Uterus (tissue), 4 donors: ENCODE data around the gene TMEM86A. TPM values are rescaled to one million over a fixed set of nuclear protein-coding genes. Genes with fewer than 3 reads are reported as not detected.
"Not testable (repeated sequence)": the region's sequence is repeated elsewhere in the genome, so short reads cannot be mapped to it uniquely, and the experiment has no call there.

ENCODE experiments used
- DNase-seq, 2 donors: peaks; one replicate each; pipeline ENCODE4 v3.0.0-alpha.2; 2019 to 2020
- H3K27ac ChIP-seq, 2 donors: fragments of 200-600 bp; sonication (generic); 1 replicate in 1 of 2; 2 replicates in 1 of 2; pipeline ENCODE4 v1.5.1; 2016 to 2018
- H3K27me3 ChIP-seq, 2 donors: fragments of 200-600 bp; sonication (generic); one replicate each; pipeline ENCODE4 v1.5.1; 2018 to 2019; ENCODE audit warnings: control low read depth in 1 of 2
- H3K36me3 ChIP-seq, 2 donors: fragments of 200-600 bp; sonication (generic); one replicate each; pipeline ENCODE4 v1.5.1; 2019; ENCODE audit warnings: control low read depth in 1 of 2
- H3K4me1 ChIP-seq, 2 donors: fragments of 200-600 bp; sonication (generic); one replicate each; pipeline ENCODE4 v1.5.1; 2018 to 2019; ENCODE audit warnings: control low read depth in 1 of 2
- H3K4me3 ChIP-seq, 2 donors: fragments of 200-600 bp; sonication (generic); 1 replicate in 1 of 2; 2 replicates in 1 of 2; pipeline ENCODE4 v1.5.1; 2018 to 2019; ENCODE audit warnings: mild to moderate bottlenecking in 1 of 2
- H3K9me3 ChIP-seq, 2 donors: fragments of 200-600 bp; sonication (generic); one replicate each; pipeline ENCODE4 v1.5.1; 2019; ENCODE audit warnings: control low read depth in 1 of 2
- POLR2A ChIP-seq, 2 donors: fragments of 450-650 bp; IDR thresholded peaks; one replicate each; pipeline ENCODE4 v1.6.1; 2016; ENCODE audit warnings: antibody characterized with exemption in 2 of 2, mild to moderate bottlenecking in 1 of 2, moderate library complexity in 1 of 2
- intact Hi-C: fragments of 100-400 bp; cut with DNase I; formaldehyde crosslinking; loops from one replicate; pipeline ENCODE4 v1.15.1; 2023; ENCODE audit warnings: low total_unique reads
- total RNA-seq, 4 donors: library from RNA; depleted of rRNA in 3 of 4; stranded (reverse); fragments of >200 nt in 3 of 4; gene quantifications; one replicate each; pipeline versions ENCODE4 v1.1.0 to v1.2.4, GENCODE V29; 2014 to 2023
- TF ChIP-seq, protein P1 (sequence below), 4 experiments: fragments of 200-600 bp in 2 of 4; fragments of 450-650 bp in 2 of 4; sonication (generic) in 2 of 4; IDR thresholded peaks; one replicate each; pipeline ENCODE4 v1.5.1; 2016 to 2019; ENCODE audit warnings: antibody characterized with exemption in 4 of 4, mild to moderate bottlenecking in 2 of 4, moderate library complexity in 1 of 4
- donor health status: DM: yes; HTN: yes; CAD: no.

The TMEM86A gene, protein sequence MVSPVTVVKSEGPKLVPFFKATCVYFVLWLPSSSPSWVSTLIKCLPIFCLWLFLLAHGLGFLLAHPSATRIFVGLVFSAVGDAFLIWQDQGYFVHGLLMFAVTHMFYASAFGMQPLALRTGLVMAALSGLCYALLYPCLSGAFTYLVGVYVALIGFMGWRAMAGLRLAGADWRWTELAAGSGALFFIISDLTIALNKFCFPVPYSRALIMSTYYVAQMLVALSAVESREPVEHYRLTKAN
- 1 to 10 TPM; 1.3 to 3.9 (median 3.3) TPM for total RNA-seq

- intact Hi-C loops, result no loop called here
- H3K27me3 ChIP-seq, result no peaks in the 10 kb centered on the region
- no peaks in the 10 kb centered on the region for H3K36me3 ChIP-seq
- peak within 1 kb of the TSS; percentile 76 to 93 for H3K27ac ChIP-seq
- peaks cover 0 to 13% of the 10 kb centered on the region in 2 donors for H3K4me1 ChIP-seq
- TF ChIP-seq POLR2A (IDR thresholded peaks at IDR 0.05), result peak; percentile 81 to 92
- TF ChIP-seq, protein P1, sequence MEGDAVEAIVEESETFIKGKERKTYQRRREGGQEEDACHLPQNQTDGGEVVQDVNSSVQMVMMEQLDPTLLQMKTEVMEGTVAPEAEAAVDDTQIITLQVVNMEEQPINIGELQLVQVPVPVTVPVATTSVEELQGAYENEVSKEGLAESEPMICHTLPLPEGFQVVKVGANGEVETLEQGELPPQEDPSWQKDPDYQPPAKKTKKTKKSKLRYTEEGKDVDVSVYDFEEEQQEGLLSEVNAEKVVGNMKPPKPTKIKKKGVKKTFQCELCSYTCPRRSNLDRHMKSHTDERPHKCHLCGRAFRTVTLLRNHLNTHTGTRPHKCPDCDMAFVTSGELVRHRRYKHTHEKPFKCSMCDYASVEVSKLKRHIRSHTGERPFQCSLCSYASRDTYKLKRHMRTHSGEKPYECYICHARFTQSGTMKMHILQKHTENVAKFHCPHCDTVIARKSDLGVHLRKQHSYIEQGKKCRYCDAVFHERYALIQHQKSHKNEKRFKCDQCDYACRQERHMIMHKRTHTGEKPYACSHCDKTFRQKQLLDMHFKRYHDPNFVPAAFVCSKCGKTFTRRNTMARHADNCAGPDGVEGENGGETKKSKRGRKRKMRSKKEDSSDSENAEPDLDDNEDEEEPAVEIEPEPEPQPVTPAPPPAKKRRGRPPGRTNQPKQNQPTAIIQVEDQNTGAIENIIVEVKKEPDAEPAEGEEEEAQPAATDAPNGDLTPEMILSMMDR (IDR thresholded peaks at IDR 0.05), result no peak
- H3K4me3 ChIP-seq, result peak within 1 kb of the TSS; percentile 34 to 88
- H3K9me3 ChIP-seq, result no peaks in the 10 kb centered on the region
- DNase-seq, result peak; percentile 93 to 94
Observed at GRCh38 chr11:18698341-18699268, at the start of gene TMEM86A. TMEM86A (plus strand) TSS chr11:18698779; CDS start chr11:18698887, 108 bp downstream.

DNA sequence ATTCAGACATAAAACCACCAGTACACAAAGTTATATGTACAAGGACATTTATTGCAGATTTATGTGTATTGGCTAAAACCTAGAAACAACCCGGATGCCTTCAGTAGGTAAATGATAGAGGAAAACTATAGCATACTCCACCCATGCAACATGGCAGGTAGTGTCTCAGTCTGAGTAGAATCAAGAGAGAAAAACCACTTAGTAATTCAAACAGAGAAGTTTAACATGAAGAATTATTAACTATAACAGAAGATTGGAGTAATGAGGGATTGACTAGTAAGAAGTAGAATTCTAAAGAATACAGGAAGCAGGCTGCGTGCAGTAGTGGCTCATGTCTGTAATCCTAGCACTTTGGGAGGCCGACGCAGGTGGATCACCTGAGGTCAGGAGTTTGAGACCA lies 48.2 kb upstream of the TMEM86A start:
- intact Hi-C loops, result no loop called here
- H3K36me3 ChIP-seq, result no peaks in the 10 kb centered on the region
- DNase-seq, result no peak
- no peaks in the 10 kb centered on the region for H3K9me3 ChIP-seq
- H3K27me3 ChIP-seq, result no peaks in the 10 kb centered on the region
- H3K27ac ChIP-seq, result no peak overlapping the region
- H3K4me1 ChIP-seq, result no peaks in the 10 kb centered on the region
- TF ChIP-seq, protein P1 (IDR thresholded peaks at IDR 0.05), result no peak
- no peak for TF ChIP-seq POLR2A (IDR thresholded peaks at IDR 0.05)
- no peak overlapping the region for H3K4me3 ChIP-seq

- no peak for DNase-seq
- no peaks in the 10 kb centered on the region for H3K9me3 ChIP-seq
- no peak overlapping the region for H3K27ac ChIP-seq
- no peak overlapping the region for H3K4me3 ChIP-seq
- H3K4me1 ChIP-seq, result no peaks in the 10 kb centered on the region
- no peaks in the 10 kb centered on the region for H3K27me3 ChIP-seq
- no peaks in the 10 kb centered on the region for H3K36me3 ChIP-seq
- TF ChIP-seq, protein P1 (IDR thresholded peaks at IDR 0.05), result peak in 3 of 4 experiments; percentile 10 to 17 (median 14)
- TF ChIP-seq POLR2A (IDR thresholded peaks at IDR 0.05), result no peak
- intact Hi-C loops, result no loop called here
Observed at GRCh38 chr11:18650859-18651557, 47.6 kb upstream of the TMEM86A start.

- Histone ChIP-seq H3K9me3 (no peaks in the 10 kb centered on the region), H3K4me1 (no peaks in the 10 kb centered on the region), H3K27me3 (no peaks in the 10 kb centered on the region), H3K4me3 (no peak overlapping the region), H3K36me3 (no peaks in the 10 kb centered on the region), H3K27ac (no peak overlapping the region)
- no peak for TF ChIP-seq POLR2A (IDR thresholded peaks at IDR 0.05)
- no peak for DNase-seq
- intact Hi-C loops, result no loop called here
Observed at GRCh38 chr11:18657673-18658072, 40.9 kb upstream of the TMEM86A start.

DNA sequence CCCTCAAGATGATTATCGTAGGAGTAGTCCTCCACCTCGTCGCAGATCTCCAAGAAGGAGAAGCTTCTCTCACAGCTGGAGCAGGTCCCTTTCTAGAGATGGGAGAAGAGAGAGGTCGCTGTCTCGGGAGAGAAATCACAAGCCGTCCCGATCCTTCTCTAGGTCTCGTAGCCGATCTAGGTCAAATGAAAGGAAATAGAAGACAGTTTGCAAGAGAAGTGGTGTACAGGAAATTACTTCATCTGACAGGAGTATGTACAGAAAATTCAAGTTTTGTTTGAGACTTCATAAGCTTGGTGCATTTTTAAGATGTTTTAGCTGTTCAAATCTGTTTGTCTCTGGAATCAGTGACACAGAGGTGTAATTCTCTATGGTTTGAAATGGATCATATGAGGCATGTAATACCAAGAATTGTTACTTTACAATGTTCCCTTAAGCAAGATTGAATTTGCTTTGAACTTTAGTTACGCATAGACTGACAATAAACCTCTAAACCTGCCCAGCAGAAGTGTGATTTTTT lies 33.2 kb upstream of the TMEM86A start:
- intact Hi-C loops, H3K4me1 ChIP-seq: not testable (repeated sequence)

More for the DNA sequence above, 33.2 kb upstream of the TMEM86A start:
- not testable (repeated sequence) for H3K27ac ChIP-seq, H3K9me3 ChIP-seq, H3K27me3 ChIP-seq, DNase-seq, H3K4me3 ChIP-seq, H3K36me3 ChIP-seq
